GM12892 (cell line): ENCODE measurements around the gene PTPRN2.

Experiments used
- POLR2AphosphoS5 ChIP-seq: IDR thresholded peaks from 2 replicates; pipeline ENCODE4 v1.6.1; 2011; ENCODE audit warnings: low read depth, low read length, control low read depth
- TAF1 ChIP-seq: IDR thresholded peaks from 2 replicates; pipeline ENCODE4 v1.6.1; 2011; ENCODE audit warnings: low read depth, mild to moderate bottlenecking, control low read depth, low read length, borderline replicate concordance

- no peak for TF ChIP-seq POLR2AphosphoS5
- no peak for TF ChIP-seq TAF1
Observed at GRCh38 chr7:158123753-158124152, 463.9 kb downstream of the PTPRN2 start.
